GM18861 (cell line): ENCODE measurements around the gene CFAP157.

ENCODE experiments used
- ATAC-seq: cut with Tn5 transposase; IDR thresholded peaks from one replicate; pipeline ENCODE4 v1.9.1; 2021; ENCODE audit not compliant: unreplicated experiment

Gene CFAP157

DNA sequence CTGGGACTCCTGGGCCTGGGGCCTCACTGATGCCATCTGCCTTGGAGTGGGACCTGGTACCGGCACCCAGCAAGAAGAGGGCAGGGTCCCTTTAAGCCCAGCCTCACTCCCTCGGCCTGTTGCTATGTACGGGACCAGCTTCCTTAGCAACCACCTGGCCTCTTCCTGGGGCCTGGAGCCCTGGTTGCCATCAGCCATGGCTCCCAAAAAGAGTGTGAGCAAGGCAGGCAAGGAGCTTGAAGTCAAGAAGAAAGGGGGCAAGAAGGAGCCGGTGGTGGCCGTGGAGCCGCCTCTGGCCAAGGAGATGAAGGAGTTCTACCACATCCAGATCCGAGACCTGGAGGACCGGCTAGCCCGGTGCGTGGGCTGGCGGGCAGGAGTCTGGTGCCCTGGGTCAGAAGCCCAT is at the start of gene CFAP157:
Gene CFAP157 (plus strand): TSS at position 153 of the 406 bp plus-strand sequence. CDS start 44 bp downstream, at position 197.
- no peak for ATAC-seq

DNA sequence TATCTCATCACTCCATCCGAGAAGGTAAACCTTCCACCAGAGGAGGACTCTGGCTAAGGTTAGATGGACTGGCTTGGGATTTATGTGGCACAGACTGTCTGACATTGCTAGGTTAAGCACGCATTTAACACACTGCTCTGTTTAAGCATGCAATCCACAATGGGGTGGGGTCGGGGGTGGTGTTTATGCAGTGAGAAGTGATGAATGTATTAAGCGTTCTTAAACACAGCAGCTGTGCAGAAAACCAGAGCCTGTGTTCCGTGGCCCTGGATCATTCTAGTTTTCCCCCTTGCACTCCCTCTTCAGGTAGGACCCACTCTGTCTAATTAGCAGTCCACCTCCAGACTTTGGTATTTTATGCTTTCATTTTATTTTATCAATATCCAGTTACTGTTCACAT is 48.4 kb upstream of the CFAP157 start:
- ATAC-seq: no peak

DNA sequence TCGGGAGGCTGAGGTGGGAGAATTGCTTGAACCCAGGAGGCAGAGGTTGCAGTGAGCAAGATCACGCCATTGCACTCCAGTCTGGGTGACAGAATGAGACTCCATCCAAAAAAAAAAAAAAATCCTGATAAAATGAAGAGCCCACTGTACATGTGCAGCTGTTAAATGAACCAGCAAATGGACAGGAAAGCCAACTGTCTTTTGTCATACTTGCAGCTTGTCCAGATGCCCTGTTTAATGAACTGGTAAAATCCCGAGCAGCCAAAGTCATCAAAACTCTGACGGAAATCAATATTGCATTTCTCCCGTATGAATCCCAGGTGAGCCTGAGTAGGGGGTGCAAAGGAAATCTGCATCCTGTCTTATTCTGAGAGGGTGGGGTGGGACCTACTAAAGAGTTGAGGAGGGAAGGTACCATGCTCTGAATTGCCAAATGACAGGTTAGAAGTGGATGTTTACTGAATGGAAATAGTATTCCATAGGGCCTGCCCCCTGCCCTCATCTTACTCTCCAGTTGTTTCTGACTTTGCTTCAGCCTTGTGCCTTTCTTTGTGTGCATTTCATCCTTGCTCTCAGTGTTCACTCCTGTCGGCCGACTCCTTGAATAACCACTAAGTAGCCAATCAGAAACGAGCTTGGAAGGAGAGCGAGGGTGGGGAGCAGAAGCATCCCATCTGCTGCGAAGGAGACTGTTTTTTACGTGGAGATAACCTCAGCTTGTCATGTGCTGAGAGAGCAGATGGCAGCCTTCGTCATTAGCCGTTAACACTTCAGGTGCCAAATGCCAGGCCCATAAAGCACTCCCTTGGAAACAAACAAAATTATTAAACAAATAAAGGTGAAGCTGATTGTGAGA is 45.7 kb upstream of the CFAP157 start:
- no peak for ATAC-seq

DNA sequence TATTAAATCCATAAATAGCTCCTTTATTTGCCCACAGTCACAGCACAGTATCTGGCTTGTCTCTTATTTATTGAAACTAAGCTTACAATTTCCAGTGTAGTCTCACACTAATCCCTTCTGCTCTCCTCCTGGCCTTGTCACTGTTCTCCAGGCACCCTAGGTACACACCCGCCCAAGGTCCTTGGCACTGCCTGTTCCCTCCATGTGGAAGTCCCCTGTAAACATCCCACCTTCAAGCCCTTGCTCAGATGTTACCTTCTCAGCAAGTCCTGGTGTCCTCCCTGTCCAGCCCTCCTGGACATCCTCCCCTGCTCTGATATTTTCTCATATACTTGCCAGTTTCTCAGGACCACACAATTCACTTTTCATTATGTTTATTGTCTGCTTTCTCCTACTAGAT is 44.2 kb upstream of the CFAP157 start:
- no peak for ATAC-seq

DNA sequence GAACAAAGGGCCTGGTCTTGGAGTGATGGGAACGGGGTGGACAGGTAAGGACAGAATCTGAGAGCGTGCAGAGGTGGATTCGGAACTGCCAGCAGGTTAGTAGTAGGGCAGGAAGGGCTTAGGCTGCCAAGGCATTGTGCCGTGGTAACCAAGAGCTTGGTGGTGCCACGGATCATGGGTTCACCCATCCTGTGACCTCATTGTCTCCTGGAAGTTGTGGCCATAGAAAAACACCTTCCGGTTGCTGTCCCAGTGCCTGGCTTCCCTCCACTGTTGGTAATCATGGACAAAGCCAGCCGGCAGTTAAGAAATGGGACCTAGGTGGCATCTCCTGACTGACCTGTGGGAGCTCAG is 42.5 kb upstream of the CFAP157 start:
- no peak for ATAC-seq

DNA sequence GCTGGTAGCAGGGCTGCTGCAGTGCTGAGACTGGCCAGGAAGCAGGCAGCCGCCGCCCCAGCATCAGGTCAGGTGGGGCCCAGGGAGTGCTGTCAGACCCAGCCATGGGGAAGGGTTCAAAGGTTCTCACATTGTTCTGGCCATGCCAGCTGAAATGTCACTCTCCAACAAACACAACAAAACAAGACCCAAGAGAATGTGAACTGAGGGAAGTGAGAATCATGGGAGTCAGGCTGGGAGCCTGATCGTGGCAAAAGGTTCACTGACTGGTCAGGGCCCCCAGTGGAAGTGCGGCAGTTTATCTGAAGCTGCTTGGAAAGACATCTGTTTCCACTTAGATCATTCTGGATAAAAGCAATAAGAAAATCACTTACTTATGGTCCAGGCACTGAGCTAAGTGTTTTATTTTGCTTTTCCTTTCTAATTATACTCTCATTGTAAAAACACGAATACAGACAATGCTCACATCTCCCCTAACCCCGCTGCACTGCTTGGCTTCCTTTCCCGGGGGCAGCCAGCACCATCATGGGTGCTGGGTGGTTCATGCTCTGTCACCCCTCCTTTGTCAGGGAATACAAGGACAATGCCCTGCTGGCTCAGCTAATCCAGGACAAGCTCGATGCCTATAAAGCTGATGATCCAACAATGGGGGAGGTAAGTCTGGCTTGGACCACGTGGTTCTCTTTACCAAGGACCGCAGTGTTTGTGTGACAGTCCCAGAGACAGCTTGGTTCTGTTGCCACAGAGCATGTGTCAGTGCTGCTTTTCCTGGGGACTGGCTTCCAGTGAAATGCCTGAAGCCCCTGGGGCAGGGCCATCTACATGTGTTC is 41.9 kb upstream of the CFAP157 start:
- no peak for ATAC-seq

DNA sequence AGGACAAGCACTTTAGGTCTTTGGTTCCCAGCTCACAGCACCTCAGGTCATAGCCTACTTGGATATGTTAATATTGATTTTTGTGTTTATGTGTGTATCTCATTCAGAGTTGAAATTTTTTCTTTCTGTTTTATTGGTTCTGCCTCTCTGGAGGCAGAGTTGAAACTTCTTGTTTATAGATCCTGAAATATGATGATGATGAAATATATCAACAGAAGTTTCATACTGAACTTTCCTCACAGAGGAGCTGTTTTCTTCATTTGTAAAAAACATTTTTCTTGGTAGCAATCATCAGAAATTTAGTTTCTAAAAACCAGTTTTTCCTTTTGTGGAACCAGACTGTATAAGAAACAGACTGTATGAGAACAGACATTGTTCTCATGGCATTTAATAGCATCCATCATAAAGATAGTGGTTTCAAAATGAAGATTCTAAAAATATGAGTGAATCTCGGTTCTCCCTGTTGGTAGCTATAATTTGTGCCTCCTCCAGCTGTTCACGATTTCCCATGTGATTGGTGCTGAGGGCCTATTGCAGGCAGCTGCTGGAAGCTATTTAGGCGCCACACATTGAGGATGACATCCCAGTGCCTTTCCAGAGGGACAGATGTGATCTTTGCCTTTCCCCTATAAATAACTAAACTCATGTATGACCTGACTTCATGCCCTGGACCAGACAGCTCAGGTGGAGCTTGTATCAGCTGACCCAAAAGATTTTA is 39.5 kb upstream of the CFAP157 start:
- ATAC-seq: no peak

DNA sequence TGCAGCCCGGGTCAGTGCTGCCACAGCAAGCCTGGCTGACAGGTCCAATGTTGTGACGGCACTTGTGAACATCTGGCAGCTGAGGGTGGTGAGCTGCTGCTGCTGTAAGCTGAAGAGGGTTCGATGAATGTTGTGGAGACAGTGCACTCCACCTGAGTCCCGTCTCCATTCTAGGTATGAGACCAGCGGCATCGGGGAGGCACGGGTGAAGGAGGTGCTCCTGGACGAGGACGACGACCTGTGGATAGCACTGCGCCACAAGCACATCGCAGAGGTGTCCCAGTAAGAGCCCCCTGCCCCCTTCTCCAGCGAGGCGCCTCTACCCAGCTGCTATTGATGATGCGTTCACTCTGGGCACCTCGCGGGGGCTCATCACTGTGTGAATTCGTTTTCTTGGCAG is 38.9 kb upstream of the CFAP157 start:
- no peak for ATAC-seq

DNA sequence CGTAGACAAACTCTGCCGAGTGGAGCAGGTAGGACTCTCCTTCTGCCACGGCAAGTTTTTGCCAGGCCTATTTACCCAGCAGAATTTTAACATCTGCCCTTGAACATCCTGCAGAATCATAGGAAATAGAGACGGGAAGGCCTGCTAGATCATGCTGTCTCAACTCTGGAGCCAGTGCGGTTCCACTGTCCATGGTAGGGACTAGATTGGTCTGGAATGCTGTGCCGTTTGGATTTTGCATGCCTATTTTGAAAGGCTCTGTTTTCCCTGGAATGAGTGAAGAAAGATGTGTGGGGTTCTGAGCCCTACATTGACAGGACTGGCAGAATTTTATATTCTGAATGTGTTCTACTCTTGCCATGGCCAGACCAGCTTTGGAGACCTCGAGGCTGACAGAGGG is 33.6 kb upstream of the CFAP157 start:
- ATAC-seq: no peak

DNA sequence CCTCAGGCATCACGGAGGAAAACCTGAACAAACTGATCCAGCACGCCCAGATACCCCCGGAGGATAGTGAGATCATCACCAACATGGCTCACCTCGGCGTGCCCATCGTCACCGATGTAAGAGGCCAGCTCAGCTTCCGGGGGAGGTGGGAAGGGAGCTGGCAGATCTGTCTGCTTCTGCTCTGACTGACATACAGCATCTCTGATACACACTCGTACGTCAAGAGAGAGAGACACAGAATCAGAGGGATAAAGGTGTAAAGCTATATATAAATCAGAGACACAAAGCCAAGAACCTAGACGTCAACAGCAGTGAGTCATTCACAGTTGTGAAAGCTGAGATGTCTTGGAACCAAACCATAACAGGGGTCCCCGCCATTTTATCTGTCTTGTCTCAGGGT is 30.1 kb upstream of the CFAP157 start:
- ATAC-seq: no peak

DNA sequence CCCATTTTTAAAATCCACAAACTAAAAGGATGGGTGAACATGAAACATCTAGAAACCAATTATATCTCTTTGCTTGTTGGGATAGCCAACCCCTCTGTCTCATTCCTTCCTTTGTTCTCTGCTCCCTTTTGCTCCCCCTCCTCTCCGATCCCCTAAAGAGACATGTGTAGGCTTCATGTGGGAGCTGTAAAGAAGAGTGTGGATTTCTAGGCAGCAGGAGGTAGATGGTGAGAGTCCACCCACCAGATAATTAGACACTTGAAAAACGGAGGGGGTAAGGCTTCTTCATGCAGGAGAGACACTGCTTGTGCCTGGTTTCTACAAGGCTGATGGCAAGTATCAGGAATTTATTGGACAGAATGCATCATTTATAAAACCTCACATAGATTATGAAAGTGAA is 27.3 kb upstream of the CFAP157 start:
- no peak for ATAC-seq

DNA sequence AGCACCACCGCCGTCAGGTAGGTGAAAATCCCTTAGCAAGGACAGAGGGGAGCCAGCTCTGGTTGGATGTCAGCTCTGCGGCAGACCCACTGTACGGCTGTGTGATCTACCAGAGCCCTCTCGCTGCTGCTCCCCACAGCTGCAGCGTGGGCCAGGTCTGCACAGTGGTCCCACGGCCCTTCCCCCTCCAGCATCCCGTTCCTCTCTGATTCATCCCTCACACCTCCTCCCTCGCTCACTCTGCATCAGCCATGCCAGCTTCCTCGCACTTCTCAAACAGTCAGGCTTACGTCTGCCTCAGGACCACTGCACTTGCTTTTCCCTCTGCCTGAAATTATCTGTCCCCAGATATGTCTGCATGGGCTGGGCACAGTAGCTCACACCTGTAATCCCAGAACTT is 26.6 kb upstream of the CFAP157 start:
- no peak for ATAC-seq

DNA sequence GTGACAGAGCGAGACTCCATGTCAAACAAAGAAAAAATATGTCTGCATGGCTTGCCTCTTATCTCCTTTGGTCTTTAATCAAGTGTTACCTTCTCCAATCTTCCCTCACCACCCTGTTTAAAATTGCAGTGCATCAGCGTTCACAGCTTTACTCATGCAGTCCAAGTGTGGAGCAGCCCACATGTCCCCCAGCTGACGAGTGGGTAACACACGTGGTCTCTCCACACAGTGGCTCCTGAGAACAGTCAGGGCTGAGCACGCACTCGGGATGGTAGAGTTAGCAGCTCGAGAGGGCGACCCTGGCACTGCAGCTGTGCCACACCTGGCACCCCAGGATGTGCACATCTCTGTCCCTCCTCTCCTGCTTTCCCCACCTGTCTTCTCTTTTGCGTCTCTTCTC is 25.9 kb upstream of the CFAP157 start:
- no peak for ATAC-seq

DNA sequence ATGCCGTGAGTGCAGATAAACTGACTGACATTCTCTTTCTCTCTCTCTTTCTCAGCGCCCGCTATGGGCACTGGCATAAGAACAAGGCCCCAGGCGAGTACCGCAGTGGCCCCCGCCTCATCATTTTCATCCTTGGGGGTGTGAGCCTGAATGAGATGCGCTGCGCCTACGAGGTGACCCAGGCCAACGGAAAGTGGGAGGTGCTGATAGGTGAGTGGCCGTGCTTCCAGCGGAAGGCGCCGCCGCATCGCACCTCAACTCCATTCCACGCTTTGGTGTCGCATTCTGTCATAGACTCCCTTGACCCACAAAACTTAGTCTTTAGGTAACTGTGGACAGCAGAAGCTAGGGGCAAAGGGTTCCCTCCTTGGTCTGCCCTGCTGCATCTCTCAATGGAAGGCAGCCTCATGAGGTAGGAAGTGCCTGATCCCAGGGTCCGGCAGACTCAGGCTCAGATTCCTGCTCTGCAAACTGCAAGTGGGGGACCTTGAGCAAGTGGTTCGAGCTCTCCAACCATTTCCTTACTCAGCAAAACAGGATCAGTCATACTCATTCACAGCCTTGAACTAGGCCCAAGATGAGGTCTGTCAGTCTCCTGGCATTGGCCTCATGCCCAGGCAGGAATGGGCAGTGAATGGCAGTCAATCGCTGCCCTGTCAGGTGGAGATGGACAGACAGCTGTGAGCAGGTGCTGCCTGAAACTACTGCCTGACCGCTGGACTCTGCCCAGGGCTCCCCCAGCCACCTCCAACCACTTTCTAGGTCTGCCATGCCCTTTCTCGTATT is 24.2 kb upstream of the CFAP157 start:
- ATAC-seq: no peak

DNA sequence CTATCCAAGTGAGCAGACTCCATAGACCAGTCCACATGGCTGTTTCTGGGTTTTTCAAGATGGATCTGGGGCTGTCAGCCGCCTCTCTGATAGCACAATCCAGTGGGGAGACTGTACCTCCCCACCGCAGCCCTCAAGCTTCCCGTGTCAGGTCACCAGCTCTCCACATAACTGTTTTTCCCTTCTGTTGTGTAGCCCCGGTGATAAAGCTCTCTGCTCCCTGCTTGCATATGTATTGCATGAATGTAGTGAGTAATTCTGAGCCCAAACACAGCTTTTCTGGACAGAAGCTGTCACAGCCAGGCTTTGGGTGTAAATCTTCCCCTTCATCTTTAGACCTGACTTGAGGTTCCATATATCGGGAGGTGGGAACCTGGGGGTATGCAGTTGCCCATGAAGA is 23.1 kb upstream of the CFAP157 start:
- no peak for ATAC-seq

DNA sequence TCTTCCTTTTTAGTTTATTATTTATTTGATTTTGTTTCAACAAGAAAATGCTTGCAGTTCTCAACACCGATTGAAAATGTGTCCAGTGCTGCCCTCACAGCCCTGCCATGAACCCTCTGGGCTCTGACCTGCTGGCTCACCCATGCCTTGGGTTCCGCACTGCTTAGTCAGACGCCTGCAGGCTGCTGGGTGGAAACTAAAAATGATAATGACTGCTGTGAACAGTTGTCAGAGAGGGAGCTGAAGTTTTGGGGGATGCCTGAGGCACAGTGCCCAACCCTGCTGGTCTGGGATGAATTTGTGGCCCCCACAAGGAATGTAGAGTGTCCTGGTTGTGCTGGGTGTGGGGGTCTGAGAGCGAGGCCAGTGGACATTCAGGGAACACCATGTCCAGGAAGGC is 22.2 kb upstream of the CFAP157 start:
- ATAC-seq: no peak

DNA sequence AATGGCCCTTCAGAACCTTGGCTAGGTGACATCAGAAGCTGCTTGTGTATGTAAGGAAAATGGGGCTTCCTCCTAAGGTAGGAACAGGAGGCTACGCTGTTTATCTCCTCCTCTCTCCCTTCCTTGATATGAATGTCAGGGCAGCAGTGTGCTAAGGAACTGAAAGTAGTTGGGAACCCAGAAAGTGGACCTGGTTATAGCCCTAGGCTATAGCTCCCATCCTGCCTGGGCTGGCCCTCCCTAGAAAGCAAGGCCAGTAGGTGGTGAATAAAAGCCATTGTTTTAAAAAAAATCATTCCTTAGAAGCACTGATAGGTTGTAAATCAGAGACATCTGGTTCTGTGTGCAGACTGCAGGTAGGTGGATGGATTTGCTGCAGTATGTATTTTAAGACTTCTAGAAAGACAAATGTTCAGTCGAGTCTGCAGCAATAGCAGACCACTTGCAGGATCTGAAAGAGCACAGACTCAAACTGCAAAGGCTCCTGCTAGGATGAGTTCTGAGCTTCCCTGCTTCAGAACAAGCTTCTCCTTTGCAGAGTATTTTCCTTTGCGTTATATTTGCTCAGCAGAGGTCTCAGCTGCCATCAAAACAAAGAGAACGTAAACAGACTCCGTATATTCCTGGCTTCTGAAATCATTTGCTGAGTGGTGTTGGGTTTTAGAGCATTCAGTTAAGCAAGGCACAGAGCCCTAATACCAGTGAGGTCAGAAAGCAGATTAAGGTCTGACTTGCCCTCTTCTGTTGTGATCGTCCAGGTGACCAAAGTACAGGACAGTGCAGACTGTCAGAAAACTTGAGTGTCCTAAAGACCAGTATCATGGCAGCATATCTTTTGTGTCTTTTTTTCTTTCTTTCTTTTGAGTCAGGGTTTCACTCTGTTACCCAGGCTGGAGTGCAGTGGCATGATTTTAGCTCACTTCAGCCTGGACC is 20.1 kb upstream of the CFAP157 start:
- no peak for ATAC-seq

DNA sequence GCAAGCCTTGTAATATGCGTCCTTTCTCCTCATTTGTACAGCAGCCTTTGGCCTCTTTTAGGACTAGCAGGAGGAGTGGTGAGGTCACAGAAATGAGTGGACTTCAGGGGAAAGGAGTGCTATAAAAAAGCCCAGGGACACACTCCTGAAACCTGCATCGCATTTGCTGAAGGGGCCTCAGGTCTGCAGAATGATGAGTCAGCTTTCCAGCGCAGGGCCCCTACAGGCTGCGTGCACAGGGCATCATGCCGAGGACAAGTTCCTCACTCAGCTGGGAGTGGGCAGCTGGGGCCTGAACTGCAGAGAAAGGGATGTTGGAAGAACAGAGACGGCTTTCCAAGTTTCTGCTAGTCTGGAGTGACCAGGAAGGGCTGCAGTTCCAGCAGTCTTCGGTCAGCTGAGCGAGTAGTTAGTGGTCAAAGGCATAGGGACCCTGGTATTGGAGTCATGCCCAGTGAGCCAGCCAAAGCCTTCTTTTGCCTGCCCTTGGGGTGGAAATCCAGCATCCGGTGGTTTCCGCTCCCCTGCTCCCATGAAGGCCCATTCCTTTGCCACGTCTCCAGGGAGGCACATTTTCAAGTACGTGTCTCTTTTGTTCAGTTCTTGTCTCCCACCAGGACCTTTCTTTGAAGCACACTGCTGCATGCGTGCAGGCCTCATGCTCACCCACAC is 17.3 kb upstream of the CFAP157 start:
- ATAC-seq: no peak

DNA sequence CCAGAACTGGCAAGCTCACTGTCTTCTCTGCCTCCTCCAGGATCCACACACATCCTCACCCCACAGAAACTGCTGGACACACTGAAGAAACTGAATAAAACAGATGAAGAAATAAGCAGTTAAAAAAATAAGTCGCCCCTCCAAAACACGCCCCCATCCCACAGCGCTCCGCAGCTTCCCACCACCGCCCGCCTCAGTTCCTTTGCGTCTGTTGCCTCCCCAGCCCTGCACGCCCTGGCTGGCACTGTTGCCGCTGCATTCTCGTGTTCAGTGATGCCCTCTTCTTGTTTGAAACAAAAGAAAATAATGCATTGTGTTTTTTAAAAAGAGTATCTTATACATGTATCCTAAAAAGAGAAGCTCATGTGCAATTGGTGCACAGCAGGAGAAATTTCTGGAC is 16.1 kb upstream of the CFAP157 start:
- ATAC-seq: no peak
